NCI-H2196 treated with DMSO at 0.1 percent for 48 hours (cell line): ENCODE data around the gene ASCC1.

Experiments used
- DNase-seq: peaks from one replicate; lab custom pipeline; 2025; ENCODE audit not compliant: unreplicated experiment; lab: John Stamatoyannopoulos, UW

The ASCC1 gene

GRCh38 chr10:72069751-72070526, 146.1 kb downstream of the ASCC1 start:
- no peak for DNase-seq

DNA sequence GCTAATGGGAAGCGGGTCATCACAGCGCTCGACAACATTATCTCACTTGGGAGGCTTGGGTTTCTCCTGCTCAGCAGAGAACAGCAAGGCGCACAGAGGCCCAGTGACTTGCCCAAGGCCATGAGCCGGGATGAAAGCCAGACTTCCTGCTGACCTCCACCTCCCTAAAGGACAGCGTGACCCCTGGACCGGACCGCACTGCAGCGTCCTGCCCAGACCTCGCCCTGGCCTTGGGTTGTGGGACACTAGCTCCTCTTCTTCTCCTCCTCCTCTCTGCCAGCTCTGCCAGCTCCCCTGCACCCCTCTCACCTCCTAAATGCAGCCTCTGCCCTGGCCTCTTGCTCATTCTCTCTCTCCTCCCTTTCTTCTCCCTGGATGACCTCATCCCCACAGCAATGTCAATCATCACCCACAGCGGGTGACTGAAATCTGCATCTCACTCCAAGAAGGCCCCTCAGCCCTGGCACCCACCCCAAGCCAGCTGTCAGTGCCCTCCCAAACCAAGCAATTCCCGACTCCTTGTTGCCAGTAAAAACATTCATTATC, 147.1 kb downstream of the ASCC1 start:
- DNase-seq = no peak

- no peak for DNase-seq
Observed at GRCh38 chr10:72068126-72068765, 147.8 kb downstream of the ASCC1 start.

- no peak for DNase-seq
Observed at GRCh38 chr10:72067463-72068125, 148.5 kb downstream of the ASCC1 start.

DNA sequence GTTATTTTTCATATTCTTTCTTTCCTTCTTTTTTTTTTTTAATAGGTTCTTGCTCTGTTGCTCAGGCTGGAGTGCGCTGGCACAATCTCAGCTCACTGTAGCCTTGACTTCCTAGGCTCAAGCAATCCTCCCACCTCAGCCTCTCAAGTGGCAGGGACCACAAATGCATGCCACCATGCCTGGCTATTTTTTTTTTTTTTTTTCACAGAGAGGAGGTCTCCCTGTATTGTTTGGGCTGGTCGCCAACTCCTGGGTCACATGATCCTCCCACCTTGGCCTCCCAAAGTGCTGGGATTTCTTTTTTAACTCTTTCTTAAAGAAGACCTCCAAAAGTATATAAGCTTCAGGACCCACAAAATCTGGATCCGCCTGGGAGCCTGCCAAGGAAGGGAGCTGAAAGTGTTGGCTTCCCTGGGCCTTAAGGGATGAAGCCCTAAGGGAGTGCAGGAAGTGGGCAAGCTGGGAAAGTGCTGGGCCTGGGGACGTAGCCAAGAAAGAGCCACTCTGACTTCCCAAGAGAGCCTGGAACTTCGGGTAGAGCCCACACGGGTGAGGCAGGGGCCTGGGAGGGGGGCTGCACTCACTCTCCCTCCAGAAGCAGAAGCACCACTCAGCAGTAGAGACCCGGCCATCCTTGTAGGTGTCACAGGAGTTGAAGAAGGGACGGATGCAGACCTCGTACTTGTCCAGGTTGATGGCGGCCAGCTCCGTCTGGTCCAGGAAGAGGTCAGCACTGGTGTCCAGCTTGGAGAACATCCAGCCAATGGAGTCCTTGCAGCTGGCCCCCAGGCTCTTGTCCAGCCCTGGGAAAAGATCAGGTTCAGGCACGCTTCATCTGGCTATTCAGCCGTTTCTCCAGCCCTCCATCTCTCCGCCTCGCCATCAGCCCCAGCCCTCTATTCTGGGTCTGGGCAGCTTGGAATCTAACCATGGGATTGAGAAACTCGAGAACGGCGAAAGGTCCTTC, 149.5 kb downstream of the ASCC1 start:
- no peak for DNase-seq

DNA sequence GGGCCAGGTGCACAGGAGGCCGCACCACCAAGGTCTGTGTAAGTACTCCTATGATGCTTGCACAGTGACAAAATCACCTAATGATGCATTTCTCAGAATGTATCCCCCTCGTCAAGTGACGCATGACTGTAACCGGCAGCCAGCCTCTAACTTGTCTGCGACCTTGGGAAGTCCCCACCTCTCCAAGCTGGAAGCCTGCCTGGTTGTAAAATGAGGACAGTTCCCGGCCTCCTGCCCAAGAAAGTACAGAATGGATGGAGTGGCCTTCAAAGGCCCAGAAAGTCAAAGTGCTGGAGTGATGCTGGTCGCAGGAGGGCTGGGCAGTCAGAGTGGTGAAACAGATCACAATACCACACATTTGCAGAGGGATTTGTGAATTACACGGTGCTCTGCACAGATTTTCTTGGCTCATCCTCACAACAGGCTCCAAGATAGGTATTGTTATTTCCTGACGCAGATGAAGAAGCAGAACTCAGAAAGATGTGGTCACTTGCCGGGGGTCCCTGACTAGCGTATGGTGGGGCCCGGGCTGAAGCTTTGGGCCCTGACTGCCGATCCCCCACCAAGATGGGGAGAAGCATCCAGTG, 150.5 kb downstream of the ASCC1 start:
- no peak for DNase-seq

- no peak for DNase-seq
Observed at GRCh38 chr10:72063703-72064391, 152.2 kb downstream of the ASCC1 start.

DNA sequence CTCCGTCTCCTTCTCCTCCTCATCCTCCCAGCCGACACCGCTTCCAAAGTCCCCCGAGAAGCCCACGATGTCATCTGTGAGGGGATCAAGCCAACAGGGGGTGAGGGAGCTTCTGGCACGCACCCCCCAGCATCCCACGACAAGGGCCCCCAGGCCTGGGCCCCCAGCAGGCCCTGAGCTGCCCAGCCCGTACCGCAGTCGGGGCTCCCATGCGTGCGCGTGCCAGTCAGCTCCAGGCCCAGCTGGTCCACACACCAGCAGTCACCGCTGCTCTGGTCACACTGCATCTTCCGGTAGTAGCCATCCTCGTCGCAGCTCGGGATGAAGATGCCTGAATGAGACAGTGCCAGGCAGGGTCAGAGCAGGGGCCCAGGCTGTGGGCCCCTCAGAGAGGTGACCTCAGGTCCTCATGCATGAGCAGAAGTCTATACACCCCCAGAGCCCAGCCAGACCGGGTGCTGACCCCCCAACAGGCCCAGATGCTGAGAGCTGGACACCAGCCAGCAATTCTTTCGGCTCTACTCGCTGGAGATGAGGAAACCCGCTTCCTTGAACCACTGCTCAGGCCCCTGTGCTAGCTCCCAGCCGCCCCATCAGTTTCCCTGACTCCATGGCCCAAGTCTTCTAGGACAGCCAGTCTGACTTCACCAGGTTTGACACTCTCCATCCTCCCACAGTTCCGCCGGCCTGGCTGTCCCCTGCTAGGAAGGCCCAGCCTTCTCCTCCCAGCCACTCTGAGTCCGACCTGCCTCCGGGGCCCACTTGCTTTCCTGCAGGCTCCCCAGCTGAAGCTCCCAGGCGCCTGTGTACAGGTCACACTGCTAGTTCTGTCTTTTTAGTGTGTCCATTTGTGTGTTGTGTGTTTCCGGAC, 153.0 kb downstream of the ASCC1 start:
- no peak for DNase-seq

GRCh38 chr10:72062382-72062781, 153.7 kb downstream of the ASCC1 start:
- no peak for DNase-seq

DNA sequence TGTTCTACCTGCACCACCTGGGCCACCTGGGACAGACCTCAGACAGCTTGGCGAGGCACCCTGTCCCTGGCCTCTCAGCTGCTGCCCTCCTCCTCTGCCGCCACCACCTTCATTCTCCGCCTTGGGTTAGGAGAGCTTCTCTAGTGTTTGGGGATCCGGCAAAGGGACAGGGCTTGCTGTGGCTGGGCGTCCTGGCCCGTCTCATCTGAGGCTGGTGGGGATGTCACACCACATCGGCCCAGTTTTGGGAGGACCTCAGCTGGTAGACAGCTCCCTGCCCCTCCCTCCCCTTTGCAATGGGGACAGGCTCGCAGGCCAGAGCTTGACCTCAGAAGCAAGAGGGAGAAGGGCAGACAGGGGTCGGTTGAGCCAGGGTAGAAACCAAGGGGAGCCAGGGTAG, 154.1 kb downstream of the ASCC1 start:
- no peak for DNase-seq

- no peak for DNase-seq
Observed at GRCh38 chr10:72061491-72061890, 154.6 kb downstream of the ASCC1 start.

GRCh38 chr10:72059843-72060822, 155.9 kb downstream of the ASCC1 start:
- no peak for DNase-seq

DNA sequence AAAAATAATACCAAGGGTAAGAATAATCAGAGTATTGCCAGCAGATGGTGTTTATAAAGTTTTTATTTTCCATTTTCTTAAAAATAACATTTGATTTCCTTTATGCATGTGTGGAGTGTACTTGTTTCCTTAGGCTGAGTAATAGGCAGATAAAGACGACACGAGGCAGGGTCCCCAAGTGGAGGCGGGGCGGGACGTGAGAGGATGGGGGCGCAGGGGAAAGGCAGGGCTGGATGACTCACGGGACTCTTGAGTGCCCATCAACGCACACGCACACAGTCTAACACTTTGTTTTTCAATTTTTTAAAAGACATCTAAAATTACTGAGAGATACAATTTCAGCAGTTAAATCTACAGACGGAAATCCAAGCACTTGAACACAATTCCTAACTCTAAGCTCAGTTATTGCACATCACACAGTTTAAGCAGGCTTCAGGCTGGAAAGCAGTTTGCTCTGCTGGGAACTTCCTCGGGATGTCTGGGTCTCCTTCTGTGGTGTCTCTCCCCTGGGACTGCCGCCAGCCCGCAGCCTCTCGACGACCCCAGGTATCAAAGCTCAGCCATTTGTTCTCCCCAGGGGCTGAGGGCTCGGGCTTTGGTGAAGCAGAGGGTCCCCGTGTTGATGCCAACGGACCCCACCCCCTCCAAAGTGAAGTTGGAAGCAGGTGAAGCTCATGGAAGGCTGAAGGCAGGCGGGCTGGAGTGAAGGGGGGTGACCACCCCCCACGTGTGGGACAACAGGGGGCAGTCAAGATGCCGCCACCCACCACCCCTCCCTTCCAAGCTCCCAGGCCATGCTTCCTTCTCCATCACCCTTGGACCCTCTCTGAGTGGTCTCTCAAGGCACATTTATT, 156.9 kb downstream of the ASCC1 start:
- DNase-seq = no peak

GRCh38 chr10:72058347-72058898, 157.7 kb downstream of the ASCC1 start:
- DNase-seq = no peak

- DNase-seq = no peak
Observed at GRCh38 chr10:72056932-72057751, 158.9 kb downstream of the ASCC1 start.

DNA sequence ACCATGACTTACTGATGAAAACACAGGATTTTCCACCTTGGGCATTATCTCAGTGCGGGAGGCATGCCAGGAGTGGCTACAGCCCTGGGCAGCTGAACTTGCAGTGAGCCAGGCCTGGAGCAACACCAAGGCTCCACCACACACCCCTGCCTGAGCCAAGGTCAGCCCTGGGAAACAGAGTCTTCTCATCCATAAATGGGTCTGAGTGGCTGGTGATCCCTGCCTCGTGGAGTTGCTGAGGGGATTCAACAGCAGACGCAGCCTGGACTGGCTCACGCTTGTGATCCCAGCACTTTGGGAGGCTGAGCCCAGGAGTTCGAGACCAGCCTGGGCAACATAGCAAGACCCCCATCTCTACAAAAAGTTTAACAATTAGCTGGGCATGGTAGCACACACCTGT, 160.0 kb downstream of the ASCC1 start:
- DNase-seq = no peak
